H1 (cell line): ENCODE measurements around the gene CD38. TPM values are rescaled to one million over a fixed set of nuclear protein-coding genes. Genes with fewer than 3 reads are reported as not detected.

ENCODE experiments used
- CTCF ChIA-PET: fragments of 300-600 bp; sonication (Branson Sonifier 250); formaldehyde crosslinking; loops from one replicate; lab custom pipeline; 2021; ENCODE audit not compliant: partially characterized antibody; lab: Charles Lee
- POLR2A ChIA-PET: fragments of 300-600 bp; sonication (Branson Sonifier 250); formaldehyde crosslinking; loops from one replicate; lab custom pipeline; 2021; ENCODE audit warnings: inconsistent platforms; ENCODE audit not compliant: partially characterized antibody; lab: Charles Lee
- DNase-seq, 2 experiments: peaks; one replicate each; pipeline versions ENCODE4 v3.0.0 to v3.0.0-alpha.2; 2010 to 2022; ENCODE audit warnings: low spot score in 2 of 2, low read depth in 1 of 2, mixed read lengths in 1 of 2
- FAIRE-seq: peaks from 2 replicates; lab custom pipeline; 2011; peaks lifted over from hg19 to GRCh38; lab: Jason Lieb, UNC
- H2AFZ ChIP-seq: 2 replicates; pipeline ENCODE4 v1.8.1; 2012; ENCODE audit warnings: low read length, inconsistent platforms
- H2AK5ac ChIP-seq: 2 replicates; pipeline ENCODE4 v1.6.1; 2013; ENCODE audit warnings: low read depth, low read length
- H2BK120ac ChIP-seq: replicated peaks from 2 replicates; pipeline ENCODE3; 2013; ENCODE audit warnings: low read depth, low read length, inconsistent platforms
- H2BK12ac ChIP-seq: 2 replicates; pipeline ENCODE4 v1.6.1; 2013; ENCODE audit warnings: low read depth, low read length
- H2BK15ac ChIP-seq: 2 replicates; pipeline ENCODE4 v1.6.1; 2013; ENCODE audit warnings: low read length
- H2BK20ac ChIP-seq: 2 replicates; pipeline ENCODE4 v1.6.1; 2013; ENCODE audit warnings: low read length
- H2BK5ac ChIP-seq: 2 replicates; pipeline ENCODE4 v1.6.1; 2013; ENCODE audit warnings: low read depth, low read length
- H3K14ac ChIP-seq: 2 replicates; pipeline ENCODE4 v1.6.1; 2013; ENCODE audit warnings: inconsistent platforms; ENCODE audit not compliant: insufficient read length
- H3K18ac ChIP-seq: 2 replicates; pipeline ENCODE4 v1.6.1; 2013; ENCODE audit warnings: low read length; ENCODE audit errors: extremely low read depth
- H3K23ac ChIP-seq: 2 replicates; pipeline ENCODE4 v1.6.1; 2013; ENCODE audit warnings: inconsistent platforms; ENCODE audit not compliant: insufficient read length
- H3K23me2 ChIP-seq: 2 replicates; pipeline ENCODE4 v1.6.1; 2013; ENCODE audit warnings: low read depth, low read length
- H3K27ac ChIP-seq: 2 replicates; pipeline ENCODE4 v1.6.1; 2011; ENCODE audit warnings: low read depth, low read length, inconsistent platforms
- H3K27me3 ChIP-seq, 4 experiments: replicated peaks in 1 of 4; 1 replicate in 1 of 4; 2 replicates in 3 of 4; pipeline versions ENCODE4 v1.6.1 to v1.8.1; 2011 to 2013; ENCODE audit warnings: low read length in 3 of 4, mild to moderate bottlenecking in 3 of 4, inconsistent platforms in 2 of 4, mixed read lengths in 2 of 4, moderate library complexity in 1 of 4; ENCODE audit not compliant: control insufficient read depth in 3 of 4, insufficient read depth in 3 of 4; ENCODE audit errors: extremely low read depth in 1 of 4
- H3K36me3 ChIP-seq, 4 experiments: 2 replicates each; pipeline versions ENCODE4 v1.6.1 to v1.8.1; 2011 to 2013; ENCODE audit warnings: mild to moderate bottlenecking in 4 of 4, low read length in 3 of 4, moderate library complexity in 2 of 4, control low read depth in 1 of 4, inconsistent platforms in 1 of 4; ENCODE audit not compliant: insufficient read depth in 4 of 4, control insufficient read depth in 2 of 4
- H3K4ac ChIP-seq: replicated peaks from 2 replicates; pipeline ENCODE3; 2013; ENCODE audit warnings: low read length, low read depth, mixed read lengths, inconsistent platforms; ENCODE audit not compliant: insufficient read length
- H3K4me1 ChIP-seq, 4 experiments: replicated peaks in 1 of 4; 1 replicate in 1 of 4; 2 replicates in 3 of 4; pipeline versions ENCODE4 v1.6.1 to v1.8.1; 2011 to 2013; ENCODE audit warnings: low read length in 3 of 4, inconsistent platforms in 2 of 4, mixed read lengths in 1 of 4; ENCODE audit not compliant: insufficient read depth in 4 of 4, control insufficient read depth in 3 of 4
- H3K4me2 ChIP-seq, 2 experiments: 2 replicates each; pipeline versions ENCODE4 v1.6.1 to v1.8.1; 2011 to 2013; ENCODE audit warnings: low read depth in 2 of 2, low read length in 2 of 2, control low read depth in 1 of 2, inconsistent platforms in 1 of 2, mild to moderate bottlenecking in 1 of 2; ENCODE audit not compliant: insufficient read depth in 1 of 2
- H3K4me3 ChIP-seq, 4 experiments: fragments of 200-600, 300-600 bp in 1 of 4; sonication (generic), shearing (Covaris generic), sonication (Bioruptor Twin) in 1 of 4; 2 replicates each; pipeline versions ENCODE4 v1.5.1 to v1.8.1; 2011 to 2016; ENCODE audit warnings: low read length in 4 of 4, low read depth in 3 of 4, control low read depth in 2 of 4, inconsistent platforms in 2 of 4, mild to moderate bottlenecking in 2 of 4, mixed read lengths in 1 of 4, moderate library complexity in 1 of 4; ENCODE audit not compliant: insufficient read depth in 2 of 4; ENCODE audit errors: extremely low read depth in 1 of 4
- H3K56ac ChIP-seq: replicated peaks from 2 replicates; pipeline ENCODE3; 2013; ENCODE audit warnings: low read depth, mild to moderate bottlenecking, mixed read lengths, low read length, inconsistent platforms; ENCODE audit not compliant: insufficient read length
- H3K79me1 ChIP-seq: 2 replicates; pipeline ENCODE4 v1.6.1; 2013; ENCODE audit warnings: low read depth, low read length, control low read depth
- H3K79me2 ChIP-seq, 2 experiments: 2 replicates each; pipeline versions ENCODE4 v1.6.1 to v1.8.1; 2012 to 2013; ENCODE audit warnings: low read length in 2 of 2, mild to moderate bottlenecking in 2 of 2, inconsistent platforms in 1 of 2; ENCODE audit not compliant: insufficient read depth in 2 of 2, control insufficient read depth in 1 of 2
- H3K9ac ChIP-seq, 4 experiments: replicated peaks in 1 of 4; 1 replicate in 1 of 4; 2 replicates in 3 of 4; pipeline versions ENCODE4 v1.6.1 to v1.8.1; 2011 to 2013; ENCODE audit warnings: low read depth in 3 of 4, low read length in 3 of 4, control low read depth in 2 of 4, mild to moderate bottlenecking in 2 of 4, moderate library complexity in 2 of 4, inconsistent platforms in 1 of 4; ENCODE audit errors: extremely low read depth in 1 of 4
- H3K9me3 ChIP-seq, 2 experiments: 2 replicates each; pipeline versions ENCODE4 v1.6.1 to v1.8.1; 2012 to 2013; ENCODE audit warnings: mild to moderate bottlenecking in 2 of 2, moderate library complexity in 2 of 2, control low read depth in 1 of 2, inconsistent platforms in 1 of 2, low read depth in 1 of 2, low read length in 1 of 2, mixed read lengths in 1 of 2; ENCODE audit not compliant: insufficient read depth in 2 of 2
- H4K20me1 ChIP-seq, 2 experiments: replicated peaks in 1 of 2; 2 replicates each; pipeline versions ENCODE3 to v1.8.1; 2011 to 2013; ENCODE audit warnings: inconsistent platforms in 2 of 2, low read length in 2 of 2, mild to moderate bottlenecking in 1 of 2; ENCODE audit not compliant: insufficient read depth in 2 of 2, control insufficient read depth in 1 of 2
- H4K5ac ChIP-seq: 2 replicates; pipeline ENCODE4 v1.6.1; 2013; ENCODE audit warnings: low read length, low read depth, mixed read lengths, inconsistent platforms; ENCODE audit not compliant: insufficient read length
- H4K8ac ChIP-seq: 2 replicates; pipeline ENCODE4 v1.8.0; 2013; ENCODE audit warnings: mild to moderate bottlenecking, moderate library complexity, low read length, inconsistent platforms; ENCODE audit not compliant: insufficient read depth; ENCODE audit errors: extremely low read depth
- H4K91ac ChIP-seq: replicated peaks from 2 replicates; pipeline ENCODE3; 2013; ENCODE audit warnings: low read length, mixed read lengths, inconsistent platforms; ENCODE audit not compliant: insufficient read length
- CBX5 ChIP-seq: fragments of 300-800, 300-1000 bp; sonication (generic); IDR thresholded peaks from 2 replicates; pipeline ENCODE4 v1.7.1; 2016; ENCODE audit warnings: antibody characterized with exemption, low read length, low read depth
- JUN ChIP-seq: IDR thresholded peaks from 2 replicates; pipeline ENCODE4 v1.6.1; 2011; ENCODE audit warnings: low read depth, mild to moderate bottlenecking, improper control_type of control experiment, low read length
- NANOG ChIP-seq: IDR thresholded peaks from 2 replicates; pipeline ENCODE4 v1.6.1; 2011; ENCODE audit warnings: low read length, low read depth, mild to moderate bottlenecking, inconsistent platforms; ENCODE audit not compliant: insufficient read depth, poor library complexity, severe bottlenecking
- PHF8 ChIP-seq: fragments of 200-600 bp; sonication (generic); conservative IDR thresholded peaks from 2 replicates; pipeline ENCODE4 v1.7.1; 2012; ENCODE audit warnings: low read depth, mild to moderate bottlenecking, inconsistent platforms, low read length, moderate library complexity
- RBBP5 ChIP-seq: IDR thresholded peaks from 2 replicates; pipeline ENCODE4 v1.7.1; 2012; ENCODE audit warnings: low read depth, mild to moderate bottlenecking, inconsistent platforms, low read length, moderate library complexity, borderline replicate concordance
- SUZ12 ChIP-seq: fragments of 200-600 bp; sonication (generic); IDR thresholded peaks from 2 replicates; pipeline ENCODE4 v1.6.1; 2012; ENCODE audit warnings: mild to moderate bottlenecking, inconsistent platforms, low read length, moderate library complexity, mixed read lengths
- TAF7 ChIP-seq: optimal IDR thresholded peaks from 2 replicates; pipeline ENCODE3; 2011; ENCODE audit warnings: low read depth, mild to moderate bottlenecking, inconsistent platforms, low read length, moderate library complexity, borderline replicate concordance
- WGBS, 2 experiments: shearing (Covaris generic) in 1 of 2; methylation state at CpG; one replicate each; pipeline versions ENCODE4 v1.1.6 to v1.1.7; 2013 to 2015; ENCODE audit warnings: low lambda C conversion rate in 2 of 2, mixed read lengths in 2 of 2, inconsistent platforms in 1 of 2, low coverage in 1 of 2, missing lambda C conversion rate in 1 of 2; ENCODE audit not compliant: insufficient replicate concordance in 2 of 2, insufficient coverage in 1 of 2, insufficient read length in 1 of 2; ENCODE audit errors: extremely low coverage in 1 of 2, missing lambda C conversion rate in 1 of 2; 5-methylcytosine and 5-hydroxymethylcytosine counted together
- polyA plus RNA-seq, 7 experiments: library from polyadenylated mRNA; depleted of rRNA in 3 of 7; stranded (reverse) in 5 of 7; unstranded in 2 of 7; fragments of >200 nt in 5 of 7; fragments of 200-250 nt in 2 of 7; gene quantifications; 1 replicate in 5 of 7; 2 replicates in 1 of 7; 4 replicates in 1 of 7; pipeline versions ENCODE4 v1.2.1 to v1.2.3, GENCODE V29; 2011 to 2013; ENCODE audit warnings: missing spikeins in 2 of 7, mixed read lengths in 2 of 7
- total RNA-seq: library from RNA; stranded (reverse); fragmentation: NEBNext Ultra II Directional; extraction: Animal tissue kit (Norgen Biotek cat#: 25700); gene quantifications from 2 replicates; pipeline ENCODE4 v1.2.1, GENCODE V29; 2021
- TF ChIP-seq, protein P1 (sequence below): IDR thresholded peaks from 2 replicates; pipeline ENCODE4 v1.6.1; 2012; ENCODE audit warnings: low read length, inconsistent platforms
- TF ChIP-seq, protein P2 (sequence below): IDR thresholded peaks from 2 replicates; pipeline ENCODE4 v1.6.1; 2012; ENCODE audit warnings: inconsistent platforms
- TF ChIP-seq, protein P3 (sequence below): IDR thresholded peaks from 2 replicates; pipeline ENCODE4 v1.6.1; 2011; ENCODE audit warnings: low read length, improper control_type of control experiment

The CD38 gene
- total and polyA plus RNA-seq, 2 of the 8 experiments (the other 6 are each of a cell fraction or from before 2014, with no cell fraction given) = 0.14 to 0.24 TPM

DNA sequence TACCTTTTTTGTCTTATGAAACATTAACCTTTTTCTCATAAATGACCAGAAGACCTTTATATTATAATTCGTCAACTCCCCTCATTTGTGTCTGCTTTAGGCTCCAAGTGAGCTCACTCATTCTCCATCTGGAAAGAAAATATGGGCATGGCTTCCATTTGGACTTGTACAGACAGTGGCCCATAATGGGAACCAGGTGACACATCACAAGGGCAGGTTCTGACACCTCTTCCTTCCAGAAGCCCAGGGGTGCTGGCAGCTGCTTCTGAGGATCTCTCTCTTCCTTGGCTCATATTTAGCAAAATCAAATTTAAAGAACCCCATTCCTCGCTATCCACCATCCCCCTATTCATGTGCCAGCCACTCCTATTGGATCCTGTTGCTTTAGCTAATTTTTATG is 69.6 kb downstream of the CD38 start:
- Histone ChIP-seq H3K14ac (no peak overlapping the region), H3K4me1 (no peaks in the 10 kb centered on the region), H3K27me3 (peaks cover 0 to 1% (median 0%) of the 10 kb centered on the region in 4 experiments; a peak in 1 of 7 replicates), H3K36me3 (no peaks in the 10 kb centered on the region), H2BK5ac (no peak overlapping the region), H4K20me1 (no peaks in the 10 kb centered on the region), H2BK12ac (no peak overlapping the region), H4K5ac (no peak overlapping the region), H3K4me3 (no peak overlapping the region), H3K27ac (no peak overlapping the region), H2AK5ac (no peak overlapping the region), H4K91ac (no peak overlapping the region), H3K79me1 (no peaks in the 10 kb centered on the region), H4K8ac (no peak overlapping the region), H2AFZ (no peak overlapping the region), H2BK120ac (no peak overlapping the region), H3K4ac (no peak overlapping the region), H3K9me3 (peaks cover 0 to 3% of the 10 kb centered on the region in 2 experiments; a peak in 1 of 4 replicates), H3K79me2 (no peaks in the 10 kb centered on the region), H3K9ac (no peak overlapping the region), H3K56ac (no peak overlapping the region), H2BK20ac (no peak overlapping the region), H3K23me2 (no peaks in the 10 kb centered on the region), H3K18ac (no peak overlapping the region), H3K4me2 (no peak overlapping the region), H2BK15ac (no peak overlapping the region), H3K23ac (no peak overlapping the region)
- WGBS, 2 experiments = 93% methylated on average over 2 of the region's 2 CpGs; no CpG with 5 or more reads in 1 of the 2 experiments
- CTCF ChIA-PET = interaction anchor here (0.9 to 3.4 kb wide), 4 partner anchors 15 to 42 kb away, joined by 4 to 20 read pairs (median 6); no protein-coding TSS in a partner anchor
- POLR2A ChIA-PET = no interaction called here
- DNase-seq (no peak), FAIRE-seq (no peak)
- TF ChIP-seq RBBP5 (no peak), JUN (no peak), NANOG (no peak), TAF7 (no peak), SUZ12 (no peak), PHF8 (no peak), CBX5 (no peak)
- TF ChIP-seq, protein P1, sequence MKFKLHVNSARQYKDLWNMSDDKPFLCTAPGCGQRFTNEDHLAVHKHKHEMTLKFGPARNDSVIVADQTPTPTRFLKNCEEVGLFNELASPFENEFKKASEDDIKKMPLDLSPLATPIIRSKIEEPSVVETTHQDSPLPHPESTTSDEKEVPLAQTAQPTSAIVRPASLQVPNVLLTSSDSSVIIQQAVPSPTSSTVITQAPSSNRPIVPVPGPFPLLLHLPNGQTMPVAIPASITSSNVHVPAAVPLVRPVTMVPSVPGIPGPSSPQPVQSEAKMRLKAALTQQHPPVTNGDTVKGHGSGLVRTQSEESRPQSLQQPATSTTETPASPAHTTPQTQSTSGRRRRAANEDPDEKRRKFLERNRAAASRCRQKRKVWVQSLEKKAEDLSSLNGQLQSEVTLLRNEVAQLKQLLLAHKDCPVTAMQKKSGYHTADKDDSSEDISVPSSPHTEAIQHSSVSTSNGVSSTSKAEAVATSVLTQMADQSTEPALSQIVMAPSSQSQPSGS = no peak
- TF ChIP-seq, protein P2, sequence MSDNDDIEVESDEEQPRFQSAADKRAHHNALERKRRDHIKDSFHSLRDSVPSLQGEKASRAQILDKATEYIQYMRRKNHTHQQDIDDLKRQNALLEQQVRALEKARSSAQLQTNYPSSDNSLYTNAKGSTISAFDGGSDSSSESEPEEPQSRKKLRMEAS = no peak
- TF ChIP-seq, protein P3, sequence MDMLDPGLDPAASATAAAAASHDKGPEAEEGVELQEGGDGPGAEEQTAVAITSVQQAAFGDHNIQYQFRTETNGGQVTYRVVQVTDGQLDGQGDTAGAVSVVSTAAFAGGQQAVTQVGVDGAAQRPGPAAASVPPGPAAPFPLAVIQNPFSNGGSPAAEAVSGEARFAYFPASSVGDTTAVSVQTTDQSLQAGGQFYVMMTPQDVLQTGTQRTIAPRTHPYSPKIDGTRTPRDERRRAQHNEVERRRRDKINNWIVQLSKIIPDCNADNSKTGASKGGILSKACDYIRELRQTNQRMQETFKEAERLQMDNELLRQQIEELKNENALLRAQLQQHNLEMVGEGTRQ = no peak
